IMR-90 (cell line): ENCODE results near the gene ERG28. TPM values are rescaled to one million over a fixed set of nuclear protein-coding genes. Genes with fewer than 3 reads are reported as not detected.

ENCODE experiments used
- ATAC-seq: fragments of 200-7000 bp; cut with Tn5 transposase; 2 replicates; pipeline ENCODE4 v1.9.1; 2020; ENCODE audit warnings: low read depth, mild to moderate bottlenecking, moderate library complexity
- BruUV-seq: library from RNA; stranded (reverse); fragments of 400-500 nt; replicated peaks from 2 replicates; lab custom pipeline; 2021; lab: Mats Ljungman, UMichigan
- CTCF ChIA-PET: fragments of 300-600 bp; formaldehyde crosslinking; extraction: SDS; loops from one replicate; lab custom pipeline; 2021; ENCODE audit warnings: antibody characterized with exemption; lab: Yijun Ruan, JAX
- POLR2A ChIA-PET: fragments of 300-600 bp; sonication (Branson Sonifier 250); formaldehyde crosslinking; loops from one replicate; lab custom pipeline; 2022; ENCODE audit warnings: antibody characterized with exemption; ENCODE audit not compliant: unreplicated experiment; lab: Charles Lee
- DNase-seq: peaks from one replicate; pipeline ENCODE4 v3.0.0; 2013
- H2AFZ ChIP-seq: replicated peaks from 2 replicates; pipeline ENCODE3; 2013; ENCODE audit warnings: low read length, mild to moderate bottlenecking; ENCODE audit not compliant: poor library complexity
- H2AK5ac ChIP-seq: 2 replicates; pipeline ENCODE4 v1.6.1; 2013; ENCODE audit warnings: low read depth, low read length, inconsistent platforms
- H2AK9ac ChIP-seq: replicated peaks from 2 replicates; pipeline ENCODE3; 2013; ENCODE audit warnings: mild to moderate bottlenecking, low read depth, low read length, moderate library complexity; ENCODE audit not compliant: poor library complexity
- H2BK120ac ChIP-seq: 2 replicates; pipeline ENCODE4 v1.6.1; 2013; ENCODE audit warnings: low read depth, low read length, inconsistent platforms
- H2BK15ac ChIP-seq: 3 replicates; pipeline ENCODE4 v1.6.1; 2013; ENCODE audit warnings: low read depth, low read length, inconsistent platforms
- H2BK20ac ChIP-seq: 2 replicates; pipeline ENCODE4 v1.6.1; 2013; ENCODE audit warnings: low read depth, mild to moderate bottlenecking, inconsistent platforms, low read length, moderate library complexity
- H2BK5ac ChIP-seq: 2 replicates; pipeline ENCODE4 v1.6.1; 2013; ENCODE audit warnings: mild to moderate bottlenecking, low read depth, low read length, inconsistent platforms; ENCODE audit not compliant: poor library complexity, severe bottlenecking
- H3K14ac ChIP-seq: replicated peaks from 2 replicates; pipeline ENCODE4 v1.6.1; 2013; ENCODE audit warnings: low read depth, low read length, inconsistent platforms
- H3K18ac ChIP-seq: 2 replicates; pipeline ENCODE4 v1.6.1; 2013; ENCODE audit warnings: low read depth, low read length, control low read depth
- H3K23ac ChIP-seq: 2 replicates; pipeline ENCODE4 v1.6.1; 2013; ENCODE audit warnings: low read depth, low read length, inconsistent platforms
- H3K27ac ChIP-seq: 2 replicates; pipeline ENCODE4 v1.5.1; 2013; ENCODE audit warnings: mild to moderate bottlenecking, control low read depth, low read length; ENCODE audit not compliant: insufficient read depth
- H3K27me3 ChIP-seq: 2 replicates; pipeline ENCODE4 v1.6.1; 2013; ENCODE audit warnings: low read length; ENCODE audit not compliant: control insufficient read depth, insufficient read depth
- H3K36me3 ChIP-seq: 2 replicates; pipeline ENCODE4 v1.6.1; 2013; ENCODE audit warnings: low read length, mixed read lengths; ENCODE audit not compliant: control insufficient read depth, insufficient read depth
- H3K4ac ChIP-seq: 2 replicates; pipeline ENCODE4 v1.6.1; 2013; ENCODE audit warnings: low read depth, low read length, inconsistent platforms
- H3K4me1 ChIP-seq: 2 replicates; pipeline ENCODE4 v1.6.1; 2013; ENCODE audit warnings: low read length, mixed read lengths; ENCODE audit not compliant: control insufficient read depth, insufficient read depth
- H3K4me2 ChIP-seq: 2 replicates; pipeline ENCODE4 v1.6.1; 2013; ENCODE audit warnings: low read depth, mild to moderate bottlenecking, control low read depth, low read length, moderate library complexity
- H3K4me3 ChIP-seq: 2 replicates; pipeline ENCODE4 v1.5.1; 2013; ENCODE audit warnings: low read depth, mild to moderate bottlenecking, control low read depth, low read length, moderate library complexity; ENCODE audit not compliant: insufficient read depth
- H3K56ac ChIP-seq: 2 replicates; pipeline ENCODE4 v1.6.1; 2013; ENCODE audit warnings: low read length, inconsistent platforms; ENCODE audit not compliant: insufficient read depth; ENCODE audit errors: extremely low read depth
- H3K79me1 ChIP-seq, 2 experiments: 2 replicates each; pipeline ENCODE4 v1.6.1; 2013; ENCODE audit warnings: low read length in 2 of 2, inconsistent platforms in 1 of 2, low read depth in 1 of 2
- H3K9ac ChIP-seq: 2 replicates; pipeline ENCODE4 v1.6.1; 2013; ENCODE audit warnings: low read depth, low read length, control low read depth
- H3K9me1 ChIP-seq: 2 replicates; pipeline ENCODE4 v1.6.1; 2013; ENCODE audit warnings: low read length, inconsistent platforms; ENCODE audit not compliant: insufficient read depth
- H3K9me3 ChIP-seq: 2 replicates; pipeline ENCODE4 v1.6.1; 2013; ENCODE audit warnings: low read length; ENCODE audit not compliant: control insufficient read depth, insufficient read depth
- H4K20me1 ChIP-seq: 2 replicates; pipeline ENCODE4 v1.6.1; 2013; ENCODE audit warnings: low read length, inconsistent platforms; ENCODE audit not compliant: insufficient read depth
- H4K5ac ChIP-seq: 2 replicates; pipeline ENCODE4 v1.6.1; 2013; ENCODE audit warnings: mild to moderate bottlenecking, low read depth, low read length, control low read depth
- H4K8ac ChIP-seq, 2 experiments: 2 replicates each; pipeline ENCODE4 v1.6.1; 2013; ENCODE audit warnings: low read depth in 2 of 2, low read length in 2 of 2, control low read depth in 1 of 2, inconsistent platforms in 1 of 2
- H4K91ac ChIP-seq: 2 replicates; pipeline ENCODE4 v1.6.1; 2013; ENCODE audit warnings: low read depth, low read length, inconsistent platforms; ENCODE audit not compliant: insufficient read depth
- BHLHE40 ChIP-seq: fragments of 150-350 bp; IDR thresholded peaks from 2 replicates; pipeline ENCODE4 v1.6.1; 2016; ENCODE audit warnings: mild to moderate bottlenecking, low read depth, low read length
- CEBPB ChIP-seq: IDR thresholded peaks from 2 replicates; pipeline ENCODE4 v1.6.1; 2012; ENCODE audit warnings: low read depth, low read length, improper control_type of control experiment
- CHD1 ChIP-seq: IDR thresholded peaks from 2 replicates; pipeline ENCODE4 v1.6.1; 2012; ENCODE audit warnings: low read depth, low read length, improper control_type of control experiment
- FOS ChIP-seq: fragments of 150-350 bp; IDR thresholded peaks from 2 replicates; pipeline ENCODE4 v1.6.1; 2016; ENCODE audit warnings: low read depth, low read length
- MAFK ChIP-seq: IDR thresholded peaks from 2 replicates; pipeline ENCODE4 v1.6.1; 2012; ENCODE audit warnings: low read depth, low read length, improper control_type of control experiment
- MAZ ChIP-seq: IDR thresholded peaks from 2 replicates; pipeline ENCODE4 v1.6.1; 2012; ENCODE audit warnings: low read depth, mild to moderate bottlenecking, low read length, improper control_type of control experiment, moderate library complexity, borderline replicate concordance
- MXI1 ChIP-seq: IDR thresholded peaks from 2 replicates; pipeline ENCODE4 v1.6.1; 2012; ENCODE audit warnings: low read depth, mild to moderate bottlenecking, low read length, moderate library complexity, borderline replicate concordance
- NFE2L2 ChIP-seq: fragments of 150-350 bp; IDR thresholded peaks from 2 replicates; pipeline ENCODE4 v1.6.1; 2016; ENCODE audit warnings: low read depth, mild to moderate bottlenecking, low read length
- POLR2A ChIP-seq: IDR thresholded peaks from 2 replicates; pipeline ENCODE4 v1.6.1; 2012; ENCODE audit warnings: mild to moderate bottlenecking, low read depth, low read length
- RAD21 ChIP-seq: IDR thresholded peaks from 2 replicates; pipeline ENCODE4 v1.6.1; 2012; ENCODE audit warnings: low read length, improper control_type of control experiment
- RCOR1 ChIP-seq: IDR thresholded peaks from 2 replicates; pipeline ENCODE4 v1.6.1; 2012; ENCODE audit warnings: mild to moderate bottlenecking, low read length, improper control_type of control experiment; ENCODE audit not compliant: insufficient replicate concordance
- RFX5 ChIP-seq: IDR thresholded peaks from 2 replicates; pipeline ENCODE4 v1.8.0; 2012; ENCODE audit warnings: low read depth, mild to moderate bottlenecking, low read length, moderate library complexity
- SMC3 ChIP-seq: fragments of 150-350 bp; IDR thresholded peaks from 2 replicates; pipeline ENCODE4 v1.6.1; 2016; ENCODE audit warnings: low read depth, mild to moderate bottlenecking, antibody characterized with exemption, low read length, moderate library complexity
- WGBS, 2 experiments: methylation state at CpG; one replicate each; pipeline versions ENCODE4 v1.1.5 to v1.1.7; 2013; ENCODE audit warnings: missing lambda C conversion rate in 2 of 2; ENCODE audit not compliant: insufficient read length in 1 of 2; ENCODE audit errors: extremely low coverage in 2 of 2; 5-methylcytosine and 5-hydroxymethylcytosine counted together
- dilution Hi-C: fragments of 300-500 bp; cut with HindIII; formaldehyde crosslinking; loops from one replicate; pipeline ENCODE4 v1.14.3; 2018; ENCODE audit warnings: low sequenced_read_pairs; ENCODE audit not compliant: unreplicated experiment
- in situ Hi-C: fragments of 300-500 bp; cut with MboI; formaldehyde crosslinking; loops from 3 replicates; pipeline ENCODE4 v1.14.3; 2019; ENCODE audit warnings: low sequenced_read_pairs, inconsistent platforms, mixed read lengths
- intact Hi-C: fragments of 100-400 bp; cut with micrococcal nuclease; formaldehyde crosslinking; loops from 2 replicates; pipeline ENCODE4 v1.10.0; 2022
- polyA plus RNA-seq, 3 experiments: library from polyadenylated mRNA; depleted of rRNA; stranded (reverse); fragments of >200 nt; gene quantifications; 2 replicates each; pipeline ENCODE4 v1.2.3, GENCODE V29; 2012; ENCODE audit warnings: low replicate concordance in 1 of 3
- total RNA-seq: library from RNA; depleted of rRNA; stranded (reverse); fragments of >200 nt; gene quantifications from 2 replicates; pipeline ENCODE4 v1.2.3, GENCODE V29; 2012
- TF ChIP-seq, protein P1 (sequence below): fragments of 150-350 bp; IDR thresholded peaks from 2 replicates; pipeline ENCODE4 v1.6.1; 2016; ENCODE audit warnings: low read depth, mild to moderate bottlenecking, low read length, moderate library complexity, borderline replicate concordance
- TF ChIP-seq, protein P2 (sequence below): conservative IDR thresholded peaks from 2 replicates; pipeline ENCODE4 v1.5.1; 2012; ENCODE audit warnings: mild to moderate bottlenecking, low read depth, low read length, improper control_type of control experiment
- TF ChIP-seq, protein P3 (sequence below): fragments of 150-350 bp; IDR thresholded peaks from 2 replicates; pipeline ENCODE4 v1.6.1; 2017; ENCODE audit warnings: mild to moderate bottlenecking, antibody characterized with exemption, low read length, low read depth

The ERG28 gene
- total and polyA plus RNA-seq, 2 of the 4 experiments (the other 2 are of a cell fraction), result 0.90 to 15.4 TPM

DNA sequence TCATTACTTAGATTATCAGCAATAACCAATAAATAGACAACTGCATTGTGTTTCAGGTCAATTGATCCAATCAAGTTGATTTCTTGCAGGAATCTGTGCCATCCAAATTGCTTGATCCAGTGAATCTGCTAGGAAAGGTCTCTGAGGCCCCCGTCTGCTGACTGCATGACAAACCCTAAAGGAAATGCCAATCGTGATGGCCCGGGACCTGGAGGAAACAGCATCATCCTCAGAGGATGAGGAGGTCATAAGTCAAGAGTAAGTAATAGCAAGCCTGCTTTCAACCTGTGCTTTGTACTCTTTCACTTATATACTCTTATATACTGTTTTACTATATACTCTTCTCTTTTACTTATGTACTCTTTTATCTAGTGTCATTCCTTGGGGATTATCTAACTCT is 2.3 kb upstream of the ERG28 start:
- H3K14ac ChIP-seq, result no peak overlapping the region
- H2BK120ac ChIP-seq, result no peak overlapping the region
- H2AK9ac ChIP-seq, result no peak overlapping the region
- H3K23ac ChIP-seq, result no peak overlapping the region
- H3K4me2 ChIP-seq, result no peak overlapping the region
- TF ChIP-seq NFE2L2, result no peak
- TF ChIP-seq, protein P1, sequence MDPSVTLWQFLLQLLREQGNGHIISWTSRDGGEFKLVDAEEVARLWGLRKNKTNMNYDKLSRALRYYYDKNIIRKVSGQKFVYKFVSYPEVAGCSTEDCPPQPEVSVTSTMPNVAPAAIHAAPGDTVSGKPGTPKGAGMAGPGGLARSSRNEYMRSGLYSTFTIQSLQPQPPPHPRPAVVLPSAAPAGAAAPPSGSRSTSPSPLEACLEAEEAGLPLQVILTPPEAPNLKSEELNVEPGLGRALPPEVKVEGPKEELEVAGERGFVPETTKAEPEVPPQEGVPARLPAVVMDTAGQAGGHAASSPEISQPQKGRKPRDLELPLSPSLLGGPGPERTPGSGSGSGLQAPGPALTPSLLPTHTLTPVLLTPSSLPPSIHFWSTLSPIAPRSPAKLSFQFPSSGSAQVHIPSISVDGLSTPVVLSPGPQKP, result no peak
- no peak for TF ChIP-seq BHLHE40
- TF ChIP-seq MAZ, result no peak
- TF ChIP-seq RFX5, result no peak
- no peak for TF ChIP-seq CEBPB
- TF ChIP-seq RCOR1, result no peak
- TF ChIP-seq SMC3, result no peak
- TF ChIP-seq RAD21, result no peak
- TF ChIP-seq, protein P2, sequence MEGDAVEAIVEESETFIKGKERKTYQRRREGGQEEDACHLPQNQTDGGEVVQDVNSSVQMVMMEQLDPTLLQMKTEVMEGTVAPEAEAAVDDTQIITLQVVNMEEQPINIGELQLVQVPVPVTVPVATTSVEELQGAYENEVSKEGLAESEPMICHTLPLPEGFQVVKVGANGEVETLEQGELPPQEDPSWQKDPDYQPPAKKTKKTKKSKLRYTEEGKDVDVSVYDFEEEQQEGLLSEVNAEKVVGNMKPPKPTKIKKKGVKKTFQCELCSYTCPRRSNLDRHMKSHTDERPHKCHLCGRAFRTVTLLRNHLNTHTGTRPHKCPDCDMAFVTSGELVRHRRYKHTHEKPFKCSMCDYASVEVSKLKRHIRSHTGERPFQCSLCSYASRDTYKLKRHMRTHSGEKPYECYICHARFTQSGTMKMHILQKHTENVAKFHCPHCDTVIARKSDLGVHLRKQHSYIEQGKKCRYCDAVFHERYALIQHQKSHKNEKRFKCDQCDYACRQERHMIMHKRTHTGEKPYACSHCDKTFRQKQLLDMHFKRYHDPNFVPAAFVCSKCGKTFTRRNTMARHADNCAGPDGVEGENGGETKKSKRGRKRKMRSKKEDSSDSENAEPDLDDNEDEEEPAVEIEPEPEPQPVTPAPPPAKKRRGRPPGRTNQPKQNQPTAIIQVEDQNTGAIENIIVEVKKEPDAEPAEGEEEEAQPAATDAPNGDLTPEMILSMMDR, result no peak
- TF ChIP-seq, protein P3, sequence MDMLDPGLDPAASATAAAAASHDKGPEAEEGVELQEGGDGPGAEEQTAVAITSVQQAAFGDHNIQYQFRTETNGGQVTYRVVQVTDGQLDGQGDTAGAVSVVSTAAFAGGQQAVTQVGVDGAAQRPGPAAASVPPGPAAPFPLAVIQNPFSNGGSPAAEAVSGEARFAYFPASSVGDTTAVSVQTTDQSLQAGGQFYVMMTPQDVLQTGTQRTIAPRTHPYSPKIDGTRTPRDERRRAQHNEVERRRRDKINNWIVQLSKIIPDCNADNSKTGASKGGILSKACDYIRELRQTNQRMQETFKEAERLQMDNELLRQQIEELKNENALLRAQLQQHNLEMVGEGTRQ, result no peak
- TF ChIP-seq MXI1, result no peak
- no peak for TF ChIP-seq POLR2A
- no peak for TF ChIP-seq MAFK
- TF ChIP-seq CHD1, result no peak
- TF ChIP-seq FOS, result no peak
- no peaks in the 10 kb centered on the region for H3K9me1 ChIP-seq
- in situ Hi-C loops, result no loop called here
- H2AFZ ChIP-seq, result no peak overlapping the region
- H3K18ac ChIP-seq, result no peak overlapping the region
- dilution Hi-C loops, result no loop called here
- POLR2A ChIA-PET, result no interaction called here
- intact Hi-C loops, result no loop called here
- H2BK20ac ChIP-seq, result no peak overlapping the region
- no peaks in the 10 kb centered on the region for H3K36me3 ChIP-seq
- H3K56ac ChIP-seq, result no peak overlapping the region
- H2BK15ac ChIP-seq, result no peak overlapping the region
- H4K91ac ChIP-seq, result no peak overlapping the region
- no peaks in the 10 kb centered on the region for H3K4me1 ChIP-seq
- H2BK5ac ChIP-seq, result no peak overlapping the region
- H3K4ac ChIP-seq, result no peak overlapping the region
- no peak overlapping the region for H3K4me3 ChIP-seq
- H4K8ac ChIP-seq, result no peak overlapping the region
- CTCF ChIA-PET, result interaction anchor here (1.4 kb wide), 1 partner anchor 85 kb away, joined by 3 read pairs; no protein-coding TSS in a partner anchor
- no peaks in the 10 kb centered on the region for H4K20me1 ChIP-seq
- H2AK5ac ChIP-seq, result no peak overlapping the region
- H4K5ac ChIP-seq, result no peak overlapping the region
- no peaks in the 10 kb centered on the region for H3K27me3 ChIP-seq
- DNase-seq (no peak), ATAC-seq (no peak)
- peaks cover 3 to 11% of the 10 kb centered on the region in 2 experiments; a peak in 3 of 4 replicates for H3K79me1 ChIP-seq
- no peaks in the 10 kb centered on the region for H3K9me3 ChIP-seq
- BruUV-seq, result no TSS peak
- 83% methylated on average over 1 of the region's 3 CpGs; no CpG with 5 or more reads in 1 of the 2 experiments for WGBS, 2 experiments
- no peak overlapping the region for H3K27ac ChIP-seq
- no peak overlapping the region for H3K9ac ChIP-seq
